Nephron progenitor cell (in vitro differentiated cells): ENCODE measurements around the gene ANO9.
"Not testable (repeated sequence)": the region's sequence is repeated elsewhere in the genome, so short reads cannot be mapped to it uniquely, and the experiment has no call there.

Experiments used
- DNase-seq: peaks from one replicate; pipeline ENCODE4 v3.0.0; 2021
- H3K27ac Mint-ChIP-seq: 2 replicates; pipeline ENCODE4 v1.8.0; 2021; ENCODE audit warnings: mild to moderate bottlenecking, moderate library complexity, mixed read lengths
- H3K27me3 Mint-ChIP-seq: 2 replicates; pipeline ENCODE4 v1.8.0; 2021; ENCODE audit warnings: mild to moderate bottlenecking, low read depth, mixed read lengths; ENCODE audit not compliant: poor library complexity
- H3K36me3 Mint-ChIP-seq: 2 replicates; pipeline ENCODE4 v1.8.0; 2021; ENCODE audit warnings: low read depth, mixed read lengths
- H3K4me1 Mint-ChIP-seq: 2 replicates; pipeline ENCODE4 v1.8.0; 2021; ENCODE audit warnings: mixed read lengths
- H3K4me3 Mint-ChIP-seq: 2 replicates; pipeline ENCODE4 v1.8.0; 2021; ENCODE audit warnings: mild to moderate bottlenecking, moderate library complexity, mixed read lengths
- H3K9me3 Mint-ChIP-seq: 2 replicates; pipeline ENCODE4 v1.8.0; 2021; ENCODE audit warnings: mild to moderate bottlenecking, moderate library complexity, mixed read lengths
- CTCF ChIP-seq: fragments of 200-600 bp; sonication (generic); IDR thresholded peaks from 2 replicates; pipeline ENCODE4 v1.5.0; 2021; ENCODE audit warnings: antibody characterized with exemption

The ANO9 gene

GRCh38 chr11:469684-470560 lies 28.1 kb upstream of the ANO9 start:
- H3K36me3 Mint-ChIP-seq = peaks cover 25% of the 10 kb centered on the region
- H3K4me3 Mint-ChIP-seq = peak overlapping the region; percentile 9
- no peak for TF ChIP-seq CTCF
- H3K27me3 Mint-ChIP-seq = no peaks in the 10 kb centered on the region
- peaks cover 57% of the 10 kb centered on the region for H3K4me1 Mint-ChIP-seq
- no peaks in the 10 kb centered on the region for H3K9me3 Mint-ChIP-seq
- H3K27ac Mint-ChIP-seq = peak overlapping the region; percentile 53
- no peak for DNase-seq

- Mint-ChIP-seq H3K36me3 (peaks cover 29% of the 10 kb centered on the region), H3K4me1 (peaks cover 56% of the 10 kb centered on the region), H3K4me3 (peak overlapping the region; percentile 9), H3K27ac (peak overlapping the region; percentile 53)
- not testable (repeated sequence) for H3K27me3 Mint-ChIP-seq, H3K9me3 Mint-ChIP-seq, DNase-seq
These were observed 27.3 kb upstream of the ANO9 start for GRCh38 chr11:469026-469683.

GRCh38 chr11:468493-468892 lies 26.7 kb upstream of the ANO9 start:
- DNase-seq = no peak
- Mint-ChIP-seq H3K27ac (peak overlapping the region; percentile 95), H3K9me3 (no peaks in the 10 kb centered on the region), H3K36me3 (peaks cover 29% of the 10 kb centered on the region), H3K27me3 (no peaks in the 10 kb centered on the region), H3K4me1 (peaks cover 51% of the 10 kb centered on the region), H3K4me3 (peak overlapping the region; percentile 33)
- TF ChIP-seq CTCF = no peak

- Mint-ChIP-seq H3K4me3 (no peak overlapping the region), H3K9me3 (no peaks in the 10 kb centered on the region), H3K27me3 (no peaks in the 10 kb centered on the region), H3K36me3 (peaks cover 29% of the 10 kb centered on the region), H3K27ac (peak overlapping the region; percentile 95), H3K4me1 (peaks cover 46% of the 10 kb centered on the region)
- no peak for TF ChIP-seq CTCF
- no peak for DNase-seq
These were observed 26.2 kb upstream of the ANO9 start for GRCh38 chr11:468036-468435.

- DNase-seq = no peak
- no peaks in the 10 kb centered on the region for H3K27me3 Mint-ChIP-seq
These were observed 24.2 kb upstream of the ANO9 start for GRCh38 chr11:465896-466530.

More at GRCh38 chr11:465896-466530, 24.2 kb upstream of the ANO9 start:
- Mint-ChIP-seq H3K27ac (peak overlapping the region; percentile 61), H3K4me3 (no peak overlapping the region), H3K9me3 (no peaks in the 10 kb centered on the region), H3K4me1 (peaks cover 35% of the 10 kb centered on the region), H3K36me3 (peaks cover 29% of the 10 kb centered on the region)
- no peak for TF ChIP-seq CTCF
